HG02610 (cell line): Measurements from ENCODE around the gene TSNAX.
A peak's percentile ranks its signal among the peaks of the same experiment; 100 is the strongest.
"Not testable (repeated sequence)": the region's sequence is repeated elsewhere in the genome, so short reads cannot be mapped to it uniquely, and the experiment has no call there.

Source experiments
- ATAC-seq: cut with Tn5 transposase; IDR thresholded peaks from one replicate; pipeline ENCODE4 v1.9.1; 2021; ENCODE audit warnings: mild to moderate bottlenecking, moderate library complexity; ENCODE audit not compliant: unreplicated experiment

Gene TSNAX, protein sequence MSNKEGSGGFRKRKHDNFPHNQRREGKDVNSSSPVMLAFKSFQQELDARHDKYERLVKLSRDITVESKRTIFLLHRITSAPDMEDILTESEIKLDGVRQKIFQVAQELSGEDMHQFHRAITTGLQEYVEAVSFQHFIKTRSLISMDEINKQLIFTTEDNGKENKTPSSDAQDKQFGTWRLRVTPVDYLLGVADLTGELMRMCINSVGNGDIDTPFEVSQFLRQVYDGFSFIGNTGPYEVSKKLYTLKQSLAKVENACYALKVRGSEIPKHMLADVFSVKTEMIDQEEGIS

GRCh38 chr1:231528172-231529029, at the start of gene TSNAX:
TSS of gene TSNAX (plus strand) at chr1:231528669. CDS start at chr1:231528811, 142 bp downstream.
- peak; percentile 94 for ATAC-seq

- no peak for ATAC-seq
These were observed 49.7 kb upstream of the TSNAX start for GRCh38 chr1:231478811-231479210.

DNA sequence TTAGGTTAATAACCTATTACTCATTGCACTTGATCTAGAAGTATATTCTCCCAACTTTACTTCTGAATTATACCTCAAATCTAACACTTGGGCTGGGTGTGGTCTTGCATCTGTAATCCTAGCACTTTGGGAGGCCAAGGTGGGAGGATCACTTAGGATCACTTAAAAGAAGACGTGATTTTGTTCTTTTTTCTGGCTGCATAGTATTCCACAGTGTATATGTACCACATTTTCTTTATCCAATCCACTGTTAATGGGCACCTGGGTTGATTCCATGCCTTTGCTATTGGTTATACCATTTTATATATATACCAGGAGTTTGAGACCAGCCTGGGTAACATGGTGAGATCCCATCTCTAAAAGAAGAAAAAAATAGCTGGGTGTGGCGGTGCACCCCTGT, 48.5 kb upstream of the TSNAX start:
- no peak for ATAC-seq

DNA sequence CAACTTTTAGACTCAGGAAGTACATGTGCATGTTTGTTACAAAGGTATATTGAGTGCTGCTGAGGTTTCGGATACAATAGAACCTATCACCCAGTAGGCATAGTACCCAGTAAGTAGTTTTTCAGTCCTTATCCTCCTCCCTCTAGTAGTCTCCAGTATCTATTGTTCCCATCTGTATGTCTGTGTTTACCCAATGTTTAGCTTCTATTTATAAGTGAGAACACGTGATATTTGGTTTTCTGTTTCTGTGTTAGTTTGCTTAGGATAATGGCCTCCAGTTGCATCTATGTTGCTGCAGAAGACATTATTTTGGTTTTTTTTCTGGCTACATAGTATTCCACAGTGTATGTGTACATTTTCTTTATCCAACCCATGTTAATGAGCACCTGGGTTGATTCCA, 47.2 kb upstream of the TSNAX start:
- no peak for ATAC-seq

GRCh38 chr1:231485029-231485784, 43.3 kb upstream of the TSNAX start:
- ATAC-seq: no peak

GRCh38 chr1:231487019-231487418, 41.5 kb upstream of the TSNAX start:
- no peak for ATAC-seq

DNA sequence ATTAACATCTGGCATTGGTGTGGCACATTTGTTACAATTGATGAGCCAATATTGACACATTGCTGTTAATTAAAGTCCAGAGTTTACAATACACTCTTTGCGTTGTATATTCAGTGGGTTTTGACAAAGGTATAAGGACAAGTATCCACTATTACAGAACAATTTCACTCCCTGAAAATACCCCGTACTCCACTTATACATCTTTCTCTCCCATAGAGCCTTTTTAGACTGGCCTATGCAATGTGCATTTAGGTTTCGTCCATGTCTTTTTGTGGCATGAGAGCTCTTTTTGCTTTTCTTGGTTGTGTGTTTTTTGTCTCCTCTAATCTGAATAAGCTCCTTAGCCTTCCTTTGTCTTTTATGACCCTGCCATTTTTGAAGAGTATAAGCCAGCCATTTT, 40.6 kb upstream of the TSNAX start:
- ATAC-seq: no peak

- ATAC-seq: no peak
These were observed 34.9 kb upstream of the TSNAX start for GRCh38 chr1:231493421-231494185.

DNA sequence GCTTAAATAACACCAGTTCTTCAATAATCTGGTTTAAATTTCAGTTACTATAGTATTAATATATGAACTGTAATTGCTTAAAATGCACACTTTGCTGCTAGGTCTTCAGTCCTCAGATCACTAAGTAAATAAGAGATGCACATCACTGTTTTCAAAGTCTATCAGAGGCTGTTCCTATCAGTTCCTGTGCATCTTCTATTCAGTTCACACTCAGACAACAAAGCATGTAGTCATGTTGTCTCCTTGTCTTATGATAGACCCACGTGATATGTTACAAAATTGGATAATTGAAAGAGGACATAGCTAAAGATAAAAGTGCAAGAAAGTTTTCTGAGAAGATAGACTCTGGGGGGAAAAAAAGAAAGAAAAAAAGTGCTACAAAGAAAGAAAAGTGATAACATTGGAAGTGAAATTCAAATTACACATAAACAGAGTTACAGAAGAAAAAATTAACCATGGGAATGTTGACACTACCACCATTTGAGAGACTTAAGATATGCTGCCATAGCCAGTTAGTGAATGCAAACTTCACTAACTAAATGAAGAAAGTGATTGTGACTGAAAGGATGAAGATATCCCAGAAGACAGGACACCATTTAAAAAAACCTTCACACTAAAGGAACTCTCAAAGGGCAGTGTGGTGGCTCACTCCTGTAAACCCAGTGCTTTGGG, 33.9 kb upstream of the TSNAX start:
- ATAC-seq: no peak

GRCh38 chr1:231497629-231498152, 30.8 kb upstream of the TSNAX start:
- no peak for ATAC-seq

- ATAC-seq: no peak
These were observed 29.2 kb upstream of the TSNAX start for GRCh38 chr1:231499148-231499763.

- no peak for ATAC-seq
These were observed 27.8 kb upstream of the TSNAX start for GRCh38 chr1:231500666-231501065.

DNA sequence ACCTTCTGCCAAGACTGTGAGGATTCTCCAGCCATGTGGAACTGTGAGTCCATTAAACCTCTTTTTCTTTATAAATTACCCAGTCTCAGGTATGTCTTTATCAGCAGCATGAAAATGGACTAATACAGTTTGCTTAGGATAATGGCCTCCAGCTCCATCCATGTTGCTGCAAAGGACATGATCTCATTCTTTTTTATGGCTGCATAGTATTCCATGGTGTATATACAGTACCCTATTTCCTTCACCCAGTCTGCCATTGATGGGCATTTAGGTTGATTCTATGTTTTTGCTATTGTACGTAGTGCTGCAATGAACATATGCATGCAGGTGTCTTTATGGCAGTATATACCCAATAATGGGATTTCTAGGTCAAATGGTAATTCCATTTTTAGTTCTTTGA, 25.3 kb upstream of the TSNAX start:
- ATAC-seq: not testable (repeated sequence)

- peak; percentile 45 for ATAC-seq
These were observed 20.8 kb upstream of the TSNAX start for GRCh38 chr1:231507476-231508355.

GRCh38 chr1:231508497-231508896, 20.0 kb upstream of the TSNAX start:
- ATAC-seq: no peak

DNA sequence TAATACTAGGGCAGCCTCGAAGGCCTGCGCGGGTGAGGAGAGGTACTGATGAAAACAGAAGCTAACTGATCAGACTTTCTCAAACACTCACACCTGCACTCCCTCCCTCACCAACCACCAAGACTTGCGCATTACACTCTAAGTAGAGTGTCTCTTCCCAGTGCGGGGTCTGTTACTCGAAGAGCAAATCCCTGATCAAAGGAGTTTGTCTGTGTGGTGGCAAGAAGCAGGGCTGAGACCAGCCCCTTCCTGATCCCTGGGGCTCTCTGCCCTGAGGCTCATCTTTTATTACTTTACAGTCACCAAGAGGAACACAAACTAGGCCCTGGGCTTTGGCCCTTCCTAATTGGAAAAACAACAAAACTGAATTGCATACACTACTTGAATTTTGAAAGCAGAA, 19.5 kb upstream of the TSNAX start:
- ATAC-seq: no peak

DNA sequence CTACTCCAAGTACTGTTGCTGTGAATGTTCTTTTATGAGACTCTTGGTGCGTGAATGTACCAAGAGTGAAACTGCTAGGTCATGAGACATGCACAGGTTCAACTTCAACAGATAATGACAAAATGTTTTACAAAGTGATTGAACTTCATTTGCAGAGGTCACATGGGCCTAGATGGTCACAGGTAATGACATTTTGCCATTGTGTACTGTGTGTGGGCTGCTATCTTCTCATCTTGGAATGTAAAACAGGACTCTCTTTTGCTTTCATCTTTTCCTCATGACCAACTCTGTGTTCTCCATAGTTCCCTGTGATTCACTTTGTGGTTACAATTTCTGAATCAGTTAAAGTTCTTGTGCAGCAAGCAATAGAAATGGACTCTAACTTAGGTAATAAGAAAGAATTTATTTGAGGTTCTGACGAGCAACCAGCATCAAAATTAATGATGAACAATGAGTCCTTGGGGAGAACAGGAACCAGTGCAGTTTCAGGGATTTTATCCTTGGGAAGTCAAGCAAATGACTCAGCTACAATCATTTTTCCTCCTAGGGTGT, 16.2 kb upstream of the TSNAX start:
- ATAC-seq: peak; percentile 52

DNA sequence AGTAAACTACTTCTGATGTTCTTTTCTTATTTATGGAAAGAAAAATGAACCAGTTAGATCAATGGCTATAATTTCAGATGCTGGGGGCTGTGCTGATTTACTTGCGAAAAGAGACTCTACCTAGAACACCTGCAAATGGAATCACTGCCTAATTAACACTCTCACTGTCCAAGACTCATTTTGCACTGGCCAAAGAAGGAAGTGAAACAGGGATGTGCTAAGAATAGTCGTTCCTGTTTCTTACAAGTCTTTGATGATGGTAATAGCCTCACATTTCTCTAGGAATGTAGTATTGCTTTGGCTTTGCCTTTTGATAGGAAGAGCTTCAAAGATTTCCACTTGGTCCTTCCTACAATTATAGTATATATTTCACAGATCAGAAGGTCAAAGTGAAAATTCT, 12.7 kb upstream of the TSNAX start:
- peak; percentile 38 for ATAC-seq
